ENCODE measurements around the gene ABCC3.
A peak's percentile ranks its signal among the peaks of the same experiment; 100 is the strongest.

The ABCC3 gene

GRCh38 chr17:50604513-50604912 is 30.2 kb upstream of the ABCC3 start:
- peak in 1 of 4 experiments; percentile 17 for DNase-seq

- no peak for DNase-seq
Observed at GRCh38 chr17:50605429-50605828, 29.3 kb upstream of the ABCC3 start.

- DNase-seq = peak in 2 of 4 experiments; percentile 49 to 60
Observed at GRCh38 chr17:50607522-50608175, 27.0 kb upstream of the ABCC3 start.

GRCh38 chr17:50608700-50609379 is 25.8 kb upstream of the ABCC3 start:
- no peak for DNase-seq

- DNase-seq = no peak
Observed at GRCh38 chr17:50609380-50610074, 25.2 kb upstream of the ABCC3 start.

- DNase-seq = no peak
Observed at GRCh38 chr17:50611634-50612033, 23.0 kb upstream of the ABCC3 start.

GRCh38 chr17:50612281-50612680 is 22.4 kb upstream of the ABCC3 start:
- no peak for DNase-seq

- peak in 2 of 4 experiments; percentile 39 to 42 for DNase-seq
Observed at GRCh38 chr17:50613007-50613992, 21.4 kb upstream of the ABCC3 start.

- no peak for DNase-seq
Observed at GRCh38 chr17:50614471-50615051, 20.1 kb upstream of the ABCC3 start.

GRCh38 chr17:50615828-50616227 is 18.9 kb upstream of the ABCC3 start:
- DNase-seq = no peak

- peak; percentile 14 to 43 (median 36) for DNase-seq
Observed at GRCh38 chr17:50618300-50618699, 16.4 kb upstream of the ABCC3 start.

GRCh38 chr17:50618941-50619340 is 15.7 kb upstream of the ABCC3 start:
- peak; percentile 77 to 87 (median 86) for DNase-seq

- DNase-seq = no peak
Observed at GRCh38 chr17:50619489-50619888, 15.2 kb upstream of the ABCC3 start.

GRCh38 chr17:50620237-50620636 is 14.4 kb upstream of the ABCC3 start:
- DNase-seq = no peak

- DNase-seq = no peak
Observed at GRCh38 chr17:50620858-50621257, 13.8 kb upstream of the ABCC3 start.

GRCh38 chr17:50621574-50622031 is 13.1 kb upstream of the ABCC3 start:
- DNase-seq = peak; percentile 70 to 88 (median 78)

- DNase-seq = peak; percentile 67 to 83 (median 78)
Observed at GRCh38 chr17:50624321-50624934, 10.3 kb upstream of the ABCC3 start.

- DNase-seq = peak; percentile 38 to 62 (median 52)
Observed at GRCh38 chr17:50625032-50625871, 9.4 kb upstream of the ABCC3 start.

GRCh38 chr17:50626037-50626574 is 8.6 kb upstream of the ABCC3 start:
- DNase-seq = peak; percentile 75 to 85 (median 76)

All from suppressor macrophage (primary cell).